Measurements from ENCODE around the gene UFD1. TPM values are rescaled to one million over a fixed set of nuclear protein-coding genes. Genes with fewer than 3 reads are reported as not detected.

UFD1 gene
- total and polyA plus RNA-seq, 2 donors (not counting 1 experiment from before 2014, with no cell fraction given), result 43.5 to 70.1 TPM

- POLR2A ChIA-PET, result no interaction called here
- H3K79me2 ChIP-seq (ENCODE audit: control insufficient read depth, insufficient read depth, low read length), result no peaks in the 10 kb centered on the region
- H4K20me1 ChIP-seq (ENCODE audit: control insufficient read depth, insufficient read depth, low read length, poor library complexity, severe bottlenecking), result no peaks in the 10 kb centered on the region
- no peak overlapping the region for H3K27ac ChIP-seq (ENCODE audit: low read length in 2 of 2)
- no peak overlapping the region for H2AFZ ChIP-seq (ENCODE audit: insufficient read depth, low read depth, low read length, poor library complexity, severe bottlenecking)
- Mint-ChIP-seq H3K27ac (no peak overlapping the region), H3K4me1 (peaks cover 11% of the 10 kb centered on the region), H3K4me3 (no peak overlapping the region), H3K9me3 (ENCODE audit: insufficient read depth) (no peaks in the 10 kb centered on the region), H3K27me3 (no peaks in the 10 kb centered on the region)
- ATAC-seq (ENCODE audit: low read depth), result no peak
- WGBS (ENCODE audit: insufficient coverage), result 90% methylated on average over 3 of the region's 4 CpGs
- no peak overlapping the region for H3K4me2 ChIP-seq (replicated peaks; ENCODE audit: low read depth, low read length, poor library complexity, severe bottlenecking)
- CTCF ChIA-PET, result no interaction called here
- H3K9ac ChIP-seq (ENCODE audit: low read length), result no peak overlapping the region
- H3K4me1 ChIP-seq (ENCODE audit: control insufficient read depth in 2 of 2, insufficient read depth in 2 of 2, low read length in 2 of 2), result peaks cover 6 to 8% of the 10 kb centered on the region in 2 donors
- no peaks in the 10 kb centered on the region for H3K9me3 ChIP-seq (ENCODE audit: control extremely low read depth in 1 of 3, control insufficient read depth in 2 of 3, insufficient read depth in 1 of 3, low read length in 2 of 3)
- no peak for DNase-seq
- TF ChIP-seq EZH2 (IDR thresholded peaks at IDR 0.05; ENCODE audit: borderline replicate concordance, insufficient read depth, low read depth, low read length, poor library complexity, severe bottlenecking) (no peak), CTCF (IDR thresholded peaks at IDR 0.05) (no peak)
- H3K4me3 ChIP-seq (ENCODE audit: control extremely low read depth in 1 of 5, extremely low read depth in 1 of 5, insufficient read depth in 1 of 5, low read depth in 2 of 5, low read length in 4 of 5), result no peak overlapping the region
- intact Hi-C loops (cut with micrococcal nuclease), result no loop called here
- H3K36me3 ChIP-seq (replicated peaks in 1 of 2; ENCODE audit: control extremely low read depth in 1 of 2, control insufficient read depth in 1 of 2, extremely low read depth in 1 of 2, insufficient read depth in 2 of 2, low read length in 1 of 2), result peaks cover 0 to 66% of the 10 kb centered on the region in 2 experiments
- no peaks in the 10 kb centered on the region for H3K27me3 ChIP-seq (replicated peaks in 1 of 4; ENCODE audit: control extremely low read depth in 1 of 4, control insufficient read depth in 3 of 4, insufficient read depth in 4 of 4, low read length in 3 of 4)
Measured at GRCh38 chr22:19402642-19403191, 76.3 kb downstream of the UFD1 start.

- peaks cover 6 to 8% of the 10 kb centered on the region in 2 donors for H3K4me1 ChIP-seq (ENCODE audit: control insufficient read depth in 2 of 2, insufficient read depth in 2 of 2, low read length in 2 of 2)
- ChIA-PET CTCF (no interaction called here), POLR2A (no interaction called here)
- peaks cover 11% of the 10 kb centered on the region for H3K4me1 Mint-ChIP-seq
- H3K27me3 Mint-ChIP-seq, result no peaks in the 10 kb centered on the region
- ATAC-seq (ENCODE audit: low read depth) (no peak), DNase-seq (no peak)
- 100% methylated on average over 4 of the region's 4 CpGs for WGBS (ENCODE audit: insufficient coverage)
- no peak overlapping the region for H3K4me3 Mint-ChIP-seq
- TF ChIP-seq EZH2 (IDR thresholded peaks at IDR 0.05; ENCODE audit: borderline replicate concordance, insufficient read depth, low read depth, low read length, poor library complexity, severe bottlenecking) (no peak), CTCF (IDR thresholded peaks at IDR 0.05) (no peak)
- H3K4me3 ChIP-seq (ENCODE audit: control extremely low read depth in 1 of 5, extremely low read depth in 1 of 5, insufficient read depth in 1 of 5, low read depth in 2 of 5, low read length in 4 of 5), result no peak overlapping the region
- H3K36me3 ChIP-seq (replicated peaks in 1 of 2; ENCODE audit: control extremely low read depth in 1 of 2, control insufficient read depth in 1 of 2, extremely low read depth in 1 of 2, insufficient read depth in 2 of 2, low read length in 1 of 2), result peaks cover 0 to 66% of the 10 kb centered on the region in 2 experiments
- no peak overlapping the region for H3K4me2 ChIP-seq (replicated peaks; ENCODE audit: low read depth, low read length, poor library complexity, severe bottlenecking)
- intact Hi-C loops (cut with micrococcal nuclease), result no loop called here
- no peaks in the 10 kb centered on the region for H3K9me3 ChIP-seq (ENCODE audit: control extremely low read depth in 1 of 3, control insufficient read depth in 2 of 3, insufficient read depth in 1 of 3, low read length in 2 of 3)
- H3K9me3 Mint-ChIP-seq (ENCODE audit: insufficient read depth), result no peaks in the 10 kb centered on the region
- no peaks in the 10 kb centered on the region for H4K20me1 ChIP-seq (ENCODE audit: control insufficient read depth, insufficient read depth, low read length, poor library complexity, severe bottlenecking)
- no peaks in the 10 kb centered on the region for H3K27me3 ChIP-seq (replicated peaks in 1 of 4; ENCODE audit: control extremely low read depth in 1 of 4, control insufficient read depth in 3 of 4, insufficient read depth in 4 of 4, low read length in 3 of 4)
- no peak overlapping the region for H2AFZ ChIP-seq (ENCODE audit: insufficient read depth, low read depth, low read length, poor library complexity, severe bottlenecking)
- no peak overlapping the region for H3K9ac ChIP-seq (ENCODE audit: low read length)
- no peak overlapping the region for H3K27ac Mint-ChIP-seq
- H3K79me2 ChIP-seq (ENCODE audit: control insufficient read depth, insufficient read depth, low read length), result no peaks in the 10 kb centered on the region
- no peak overlapping the region for H3K27ac ChIP-seq (ENCODE audit: low read length in 2 of 2)
Measured at GRCh38 chr22:19401483-19401882, 77.5 kb downstream of the UFD1 start.
